ENCODE results near the gene MORN3. TPM values are rescaled to one million over a fixed set of nuclear protein-coding genes. Genes with fewer than 3 reads are reported as not detected.

MORN3 gene
- total RNA-seq, 6 experiments from 2014 or later: 0.14 to 0.40 (median 0.23) TPM; not detected in 1

DNA sequence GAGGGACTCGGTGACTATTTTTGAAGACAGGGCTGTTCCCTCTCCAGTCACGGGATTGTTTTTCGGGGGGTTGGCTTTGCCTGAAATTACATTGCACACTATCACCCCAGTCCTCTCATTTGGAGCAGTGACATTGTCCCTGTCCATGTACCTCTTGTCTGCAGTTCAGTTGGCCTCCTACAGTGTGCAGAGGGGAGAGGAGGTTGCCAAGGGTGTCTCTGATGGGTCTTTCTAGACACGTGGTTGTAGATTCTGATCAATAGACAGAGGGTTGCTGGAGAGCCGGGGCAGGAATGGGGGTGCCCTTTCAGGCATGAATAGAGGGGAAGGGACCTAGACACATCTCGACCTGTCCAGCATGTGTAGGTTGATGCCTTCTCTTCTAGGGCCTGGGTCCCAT, 44.3 kb upstream of the MORN3 start:
- Mint-ChIP-seq H3K4me3 (peak overlapping the region; percentile 99), H3K27ac (peak overlapping the region; percentile 56; the same call in 1 of the 2 replicates), H3K36me3 (ENCODE audit: low read depth) (peaks cover 5% of the 10 kb centered on the region; the same call in 1 of the 2 replicates), H3K4me1 (ENCODE audit: low read depth) (peaks cover 72% of the 10 kb centered on the region), H3K27me3 (ENCODE audit: insufficient read depth) (peaks cover 7% of the 10 kb centered on the region), H3K9me3 (no peaks in the 10 kb centered on the region; the same call in 1 of the 2 replicates)
- no peak for DNase-seq
- TF ChIP-seq, protein P1, sequence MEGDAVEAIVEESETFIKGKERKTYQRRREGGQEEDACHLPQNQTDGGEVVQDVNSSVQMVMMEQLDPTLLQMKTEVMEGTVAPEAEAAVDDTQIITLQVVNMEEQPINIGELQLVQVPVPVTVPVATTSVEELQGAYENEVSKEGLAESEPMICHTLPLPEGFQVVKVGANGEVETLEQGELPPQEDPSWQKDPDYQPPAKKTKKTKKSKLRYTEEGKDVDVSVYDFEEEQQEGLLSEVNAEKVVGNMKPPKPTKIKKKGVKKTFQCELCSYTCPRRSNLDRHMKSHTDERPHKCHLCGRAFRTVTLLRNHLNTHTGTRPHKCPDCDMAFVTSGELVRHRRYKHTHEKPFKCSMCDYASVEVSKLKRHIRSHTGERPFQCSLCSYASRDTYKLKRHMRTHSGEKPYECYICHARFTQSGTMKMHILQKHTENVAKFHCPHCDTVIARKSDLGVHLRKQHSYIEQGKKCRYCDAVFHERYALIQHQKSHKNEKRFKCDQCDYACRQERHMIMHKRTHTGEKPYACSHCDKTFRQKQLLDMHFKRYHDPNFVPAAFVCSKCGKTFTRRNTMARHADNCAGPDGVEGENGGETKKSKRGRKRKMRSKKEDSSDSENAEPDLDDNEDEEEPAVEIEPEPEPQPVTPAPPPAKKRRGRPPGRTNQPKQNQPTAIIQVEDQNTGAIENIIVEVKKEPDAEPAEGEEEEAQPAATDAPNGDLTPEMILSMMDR (IDR thresholded peaks at IDR 0.05): no peak

DNA sequence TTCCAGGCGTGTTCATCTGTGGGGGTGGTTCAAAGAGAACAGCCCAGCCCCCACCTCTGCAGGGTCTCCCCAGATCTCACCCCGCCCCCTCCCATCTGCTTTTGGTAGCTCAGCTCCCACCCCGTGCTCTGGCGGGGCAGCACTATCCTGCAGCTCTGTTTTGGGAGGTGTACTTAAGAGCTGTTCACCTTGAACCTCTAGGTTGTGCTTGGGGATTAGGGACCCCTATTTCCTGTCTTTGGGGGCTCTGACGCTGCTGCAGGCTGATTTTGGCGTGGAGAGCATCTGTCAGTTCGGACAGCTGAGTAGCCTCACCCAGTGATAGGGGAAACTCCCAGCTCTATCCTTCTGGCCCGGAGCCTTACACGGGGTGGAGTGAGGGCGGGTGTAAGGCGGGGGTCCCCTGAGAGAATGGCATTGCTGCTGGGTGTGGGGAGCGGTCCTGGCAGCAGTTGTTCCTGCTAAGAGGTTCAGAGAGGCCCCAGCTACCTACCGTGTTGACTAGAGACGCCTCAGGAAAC, 43.9 kb upstream of the MORN3 start:
- peaks cover 5% of the 10 kb centered on the region; the same call in 1 of the 2 replicates for H3K36me3 Mint-ChIP-seq (ENCODE audit: low read depth)
- TF ChIP-seq, protein P1 (IDR thresholded peaks at IDR 0.05): no peak
- H3K27me3 Mint-ChIP-seq (ENCODE audit: insufficient read depth): peaks cover 7% of the 10 kb centered on the region
- DNase-seq: no peak
- H3K4me1 Mint-ChIP-seq (ENCODE audit: low read depth): peaks cover 72% of the 10 kb centered on the region
- peak overlapping the region; percentile 70 for H3K27ac Mint-ChIP-seq
- H3K4me3 Mint-ChIP-seq: peak overlapping the region; percentile 99
- no peaks in the 10 kb centered on the region; the same call in 1 of the 2 replicates for H3K9me3 Mint-ChIP-seq

DNA sequence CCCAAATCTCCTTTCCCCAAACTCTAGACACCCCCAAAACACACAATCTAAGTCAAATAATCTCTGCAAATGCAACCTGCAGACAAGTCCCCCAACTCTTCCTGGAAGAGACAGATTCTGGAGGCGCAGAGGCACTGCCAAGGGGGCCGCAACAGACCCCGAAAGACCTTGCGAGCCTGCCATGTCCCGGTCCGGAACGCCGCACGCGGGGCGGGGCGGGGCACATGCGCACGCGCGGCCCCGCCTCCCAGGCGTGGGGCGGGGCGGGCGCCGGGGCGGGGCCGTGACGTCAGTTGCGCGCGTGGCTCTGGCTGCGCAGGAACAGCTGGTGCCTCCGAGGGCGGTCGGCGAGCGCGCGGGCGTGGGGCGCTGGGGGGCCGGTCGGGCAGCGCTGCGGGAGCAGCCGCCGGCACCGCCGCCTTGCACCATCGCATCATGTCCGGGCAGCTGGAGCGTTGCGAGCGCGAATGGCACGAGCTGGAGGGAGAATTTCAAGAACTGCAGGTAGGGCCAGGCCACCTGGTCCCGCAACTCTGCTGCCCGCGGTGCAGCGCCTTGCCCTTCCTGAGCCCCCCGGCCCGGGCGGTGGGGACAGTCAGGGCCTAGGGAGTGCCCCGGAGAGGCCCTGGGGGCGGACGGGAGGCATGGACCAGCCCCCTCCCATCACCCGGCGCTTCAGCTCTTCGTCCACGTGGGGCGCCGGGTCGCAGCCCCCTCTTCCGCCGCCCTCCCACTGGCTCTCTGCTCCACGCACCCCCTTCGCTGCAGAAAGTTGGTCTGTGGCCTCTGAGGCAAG, 43.2 kb upstream of the MORN3 start, which contains the start of gene TMEM120B:
TSS of gene TMEM120B (plus strand) at position 292 of the 796 bp plus-strand sequence. CDS start at position 436, 144 bp downstream.
- Mint-ChIP-seq H3K27ac (peak within 1 kb of the TSS; percentile 93), H3K9me3 (no peaks in the 10 kb centered on the region; the same call in 1 of the 2 replicates), H3K36me3 (ENCODE audit: low read depth) (peaks cover 5% of the 10 kb centered on the region; the same call in 1 of the 2 replicates), H3K4me1 (ENCODE audit: low read depth) (peaks cover 72% of the 10 kb centered on the region), H3K27me3 (ENCODE audit: insufficient read depth) (peaks cover 7% of the 10 kb centered on the region), H3K4me3 (peak within 1 kb of the TSS; percentile 99)
- TF ChIP-seq, protein P1 (IDR thresholded peaks at IDR 0.05): no peak; the same call in 1 of the 2 replicates
- peak; percentile 63 for DNase-seq

DNA sequence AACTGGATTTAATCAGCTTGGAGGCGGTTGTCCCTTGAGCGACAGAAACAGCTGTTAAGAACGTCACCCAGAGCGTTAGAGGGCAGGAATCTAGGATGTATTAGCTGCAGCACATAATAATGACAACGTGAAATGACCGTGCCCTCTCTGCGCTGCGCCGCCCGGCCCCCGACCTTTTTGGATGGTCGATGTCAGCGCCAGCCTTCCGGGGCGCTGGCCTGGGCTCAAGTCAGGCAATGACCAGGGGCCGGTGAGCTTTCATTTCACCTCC, 42.7 kb upstream of the MORN3 start:
- peak; percentile 25 for DNase-seq
- peaks cover 7% of the 10 kb centered on the region for H3K27me3 Mint-ChIP-seq (ENCODE audit: insufficient read depth)
- H3K36me3 Mint-ChIP-seq (ENCODE audit: low read depth): peaks cover 5% of the 10 kb centered on the region; the same call in 1 of the 2 replicates
- peak overlapping the region; percentile 99 for H3K4me3 Mint-ChIP-seq
- H3K4me1 Mint-ChIP-seq (ENCODE audit: low read depth): peaks cover 67% of the 10 kb centered on the region
- peak overlapping the region; percentile 93 for H3K27ac Mint-ChIP-seq
- H3K9me3 Mint-ChIP-seq: no peaks in the 10 kb centered on the region; the same call in 1 of the 2 replicates
- TF ChIP-seq, protein P1 (IDR thresholded peaks at IDR 0.05): no peak

DNA sequence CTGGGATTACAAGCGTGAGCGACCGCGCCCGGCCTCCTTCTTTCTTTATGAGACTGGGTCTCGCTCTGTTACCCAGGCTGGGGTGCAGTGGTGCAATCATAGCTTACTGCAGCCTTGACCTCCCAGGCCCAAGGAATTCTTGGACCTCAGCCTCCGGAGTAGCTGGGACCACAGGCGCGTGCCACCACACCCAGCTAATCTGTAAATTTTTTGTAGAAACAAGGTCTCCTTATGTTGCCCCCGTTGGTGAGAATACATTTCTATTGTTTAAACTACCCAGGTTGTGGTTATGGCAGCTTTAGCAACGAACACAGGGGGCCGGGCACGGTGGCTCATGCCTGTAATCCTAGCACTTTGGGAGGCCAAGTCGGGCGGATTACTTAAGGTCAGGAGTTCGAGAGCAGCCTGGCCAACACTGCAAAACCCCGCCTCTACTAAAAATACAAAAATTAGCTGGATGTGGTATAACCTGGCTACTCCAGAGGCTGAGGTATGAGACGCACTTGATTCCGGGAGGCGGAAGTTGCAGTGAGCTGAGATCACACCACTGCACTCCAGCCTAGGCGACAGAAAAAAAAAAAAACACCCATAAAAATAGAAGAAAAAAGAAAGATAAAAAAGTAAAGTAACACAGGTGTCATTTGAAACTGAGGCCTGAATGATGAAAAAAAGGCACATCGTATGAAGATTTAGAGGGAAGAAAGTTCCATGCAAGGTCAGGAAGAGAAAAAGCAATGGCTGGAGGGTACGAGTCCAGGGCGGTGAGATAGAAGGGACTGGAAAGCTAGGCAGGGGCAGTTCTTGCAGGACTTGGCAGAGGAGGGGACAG, 42.1 kb upstream of the MORN3 start:
- Mint-ChIP-seq H3K9me3 (no peaks in the 10 kb centered on the region; the same call in 1 of the 2 replicates), H3K4me1 (ENCODE audit: low read depth) (peaks cover 61% of the 10 kb centered on the region), H3K27me3 (ENCODE audit: insufficient read depth) (peaks cover 7% of the 10 kb centered on the region), H3K36me3 (ENCODE audit: low read depth) (peaks cover 5% of the 10 kb centered on the region; the same call in 1 of the 2 replicates), H3K4me3 (peak overlapping the region; percentile 99), H3K27ac (peak overlapping the region; percentile 93)
- TF ChIP-seq, protein P1 (IDR thresholded peaks at IDR 0.05): no peak
- peak; percentile 34 for DNase-seq

Measured in HFFc6 (cell line).